GM12892 (cell line): ENCODE results near the gene NR2F2.
"Not testable (repeated sequence)": the region's sequence is repeated elsewhere in the genome, so short reads cannot be mapped to it uniquely, and the experiment has no call there.

Source experiments
- DNase-seq: peaks from one replicate; pipeline ENCODE4 v3.0.0; 2011; ENCODE audit not compliant: insufficient read length
- FAIRE-seq: peaks from 2 replicates; lab custom pipeline; 2011; peaks lifted over from hg19 to GRCh38; lab: Jason Lieb, UNC
- POLR2A ChIP-seq: IDR thresholded peaks from 2 replicates; pipeline ENCODE4 v1.6.1; 2011; ENCODE audit warnings: low read depth, low read length, control low read depth
- POLR2AphosphoS5 ChIP-seq: IDR thresholded peaks from 2 replicates; pipeline ENCODE4 v1.6.1; 2011; ENCODE audit warnings: low read depth, low read length, control low read depth
- TAF1 ChIP-seq: IDR thresholded peaks from 2 replicates; pipeline ENCODE4 v1.6.1; 2011; ENCODE audit warnings: low read depth, mild to moderate bottlenecking, control low read depth, low read length, borderline replicate concordance

The NR2F2 gene

DNA sequence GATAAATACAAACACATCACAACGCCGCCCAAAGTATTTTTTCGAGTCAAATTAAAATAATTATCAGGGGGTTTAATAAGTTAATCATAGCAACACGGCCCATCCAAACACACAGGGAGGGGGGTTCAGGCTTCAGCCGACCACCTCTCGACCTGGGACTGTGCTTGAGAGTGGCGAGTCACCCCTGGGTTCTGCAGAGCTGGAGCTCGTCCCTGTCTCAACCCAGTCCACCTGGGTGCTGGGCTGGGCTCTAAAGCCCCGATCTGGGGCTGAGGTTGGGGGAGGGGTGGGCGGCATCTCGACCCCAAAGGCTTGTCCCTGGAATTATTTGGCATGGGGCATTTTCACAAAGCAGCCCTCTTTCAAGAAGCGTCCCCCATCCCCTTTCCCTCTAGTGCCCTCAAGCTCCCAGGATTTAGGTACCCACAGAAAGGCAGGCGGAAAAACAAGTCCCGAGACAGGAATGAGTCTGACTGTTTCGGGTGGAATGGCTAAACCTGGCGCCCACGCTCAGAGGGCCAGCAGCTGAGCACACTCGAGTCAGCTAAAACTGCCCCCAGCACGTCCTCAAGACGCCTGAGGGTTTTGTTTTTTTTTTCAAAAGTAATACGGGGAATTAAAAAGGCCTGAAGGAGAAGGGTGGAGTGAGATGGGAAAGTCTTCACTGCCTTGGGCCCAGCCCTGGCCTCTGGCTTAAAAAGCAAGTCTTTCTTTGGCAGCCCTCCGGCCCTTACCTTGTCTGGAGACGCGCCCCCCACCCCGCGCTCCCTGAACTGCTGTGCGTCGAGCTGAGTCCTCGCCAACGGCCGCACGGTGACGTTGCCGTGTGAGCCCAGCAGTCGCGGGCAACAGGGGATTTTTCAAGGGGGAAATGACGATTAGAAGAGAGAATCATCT, 32.5 kb downstream of the NR2F2 start:
- FAIRE-seq (no peak), DNase-seq (no peak)
- no peak for TF ChIP-seq POLR2A
- no peak for TF ChIP-seq POLR2AphosphoS5
- TF ChIP-seq TAF1 = no peak

DNA sequence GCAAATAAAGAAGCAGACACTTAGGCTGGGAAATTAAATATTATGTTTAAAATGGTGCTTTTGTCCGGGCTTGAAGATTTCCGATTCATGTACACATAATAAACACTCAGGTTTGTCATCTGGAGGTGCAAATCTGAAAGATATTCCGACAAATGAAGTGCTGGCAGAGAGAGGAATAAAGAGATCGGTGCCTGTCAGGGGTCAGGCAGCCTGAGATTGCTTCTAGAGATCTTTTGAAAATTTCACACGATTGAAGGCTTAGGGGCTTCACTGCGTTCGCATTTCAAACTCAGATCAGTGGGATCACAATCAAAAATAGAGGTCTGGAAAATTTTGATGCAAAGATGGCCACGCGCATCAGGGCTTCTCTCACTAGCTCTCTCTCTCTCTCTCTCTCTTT, 33.2 kb downstream of the NR2F2 start:
- TF ChIP-seq POLR2A (no peak), TAF1 (no peak), POLR2AphosphoS5 (no peak)
- no peak for FAIRE-seq
- no peak for DNase-seq

DNA sequence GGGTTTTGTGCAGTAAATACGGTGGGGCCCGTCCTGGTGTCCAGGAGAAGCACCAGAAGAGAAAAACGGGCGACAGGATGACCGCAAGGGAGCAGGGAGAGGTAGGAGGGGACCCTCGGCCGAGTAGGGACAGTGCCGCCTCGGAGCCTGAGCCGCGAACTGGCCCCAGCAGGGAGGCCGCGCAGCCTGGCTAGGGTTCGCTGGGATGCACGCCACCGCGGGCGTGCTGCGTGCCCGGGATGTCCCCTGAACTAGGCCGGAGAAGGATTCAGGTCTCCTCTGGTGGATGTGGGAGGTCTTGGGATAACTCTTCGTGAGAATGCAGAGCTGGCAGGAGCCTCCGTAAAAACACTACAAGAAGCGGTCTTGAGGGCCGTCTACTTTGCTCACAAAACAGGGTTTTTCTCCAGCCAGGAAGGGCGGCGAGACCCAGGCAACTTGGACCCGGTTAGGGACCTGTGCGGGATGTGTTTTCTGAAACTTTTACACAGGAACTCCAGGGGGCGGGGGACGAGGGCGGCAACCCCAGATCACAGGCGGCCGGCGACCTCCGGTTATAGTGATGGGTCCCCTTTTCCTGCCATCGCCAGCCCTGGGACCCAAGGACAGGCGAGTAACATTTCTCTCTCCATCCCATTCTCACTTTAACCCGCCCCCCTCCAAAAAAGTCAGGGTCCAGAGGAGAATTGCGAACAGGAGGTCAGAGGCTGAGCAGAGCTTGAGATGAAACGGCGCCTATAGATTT, 35.5 kb downstream of the NR2F2 start:
- FAIRE-seq (no peak), DNase-seq (no peak)
- no peak for TF ChIP-seq POLR2AphosphoS5
- TF ChIP-seq POLR2A = no peak
- TF ChIP-seq TAF1 = no peak

DNA sequence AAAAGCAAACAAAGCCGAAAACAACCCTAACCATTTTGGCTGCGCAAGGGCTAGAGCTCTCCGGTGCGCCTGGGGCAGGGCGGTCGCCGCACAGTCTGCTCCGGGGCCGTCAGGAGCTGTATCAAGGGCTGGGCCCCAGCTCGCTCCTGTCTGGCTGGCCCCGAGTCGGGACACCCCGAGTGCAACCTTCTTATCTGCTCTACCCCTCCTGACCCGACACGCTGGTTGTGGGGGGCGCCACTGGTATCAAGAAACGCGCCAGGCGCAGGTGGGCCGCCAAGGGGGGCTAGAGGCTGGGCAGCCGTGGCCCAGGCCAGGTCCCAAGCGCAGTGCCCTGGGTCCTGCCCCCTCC, 36.0 kb downstream of the NR2F2 start:
- no peak for DNase-seq
- TF ChIP-seq POLR2A (no peak), TAF1 (no peak), POLR2AphosphoS5 (no peak)
- FAIRE-seq = no peak

DNA sequence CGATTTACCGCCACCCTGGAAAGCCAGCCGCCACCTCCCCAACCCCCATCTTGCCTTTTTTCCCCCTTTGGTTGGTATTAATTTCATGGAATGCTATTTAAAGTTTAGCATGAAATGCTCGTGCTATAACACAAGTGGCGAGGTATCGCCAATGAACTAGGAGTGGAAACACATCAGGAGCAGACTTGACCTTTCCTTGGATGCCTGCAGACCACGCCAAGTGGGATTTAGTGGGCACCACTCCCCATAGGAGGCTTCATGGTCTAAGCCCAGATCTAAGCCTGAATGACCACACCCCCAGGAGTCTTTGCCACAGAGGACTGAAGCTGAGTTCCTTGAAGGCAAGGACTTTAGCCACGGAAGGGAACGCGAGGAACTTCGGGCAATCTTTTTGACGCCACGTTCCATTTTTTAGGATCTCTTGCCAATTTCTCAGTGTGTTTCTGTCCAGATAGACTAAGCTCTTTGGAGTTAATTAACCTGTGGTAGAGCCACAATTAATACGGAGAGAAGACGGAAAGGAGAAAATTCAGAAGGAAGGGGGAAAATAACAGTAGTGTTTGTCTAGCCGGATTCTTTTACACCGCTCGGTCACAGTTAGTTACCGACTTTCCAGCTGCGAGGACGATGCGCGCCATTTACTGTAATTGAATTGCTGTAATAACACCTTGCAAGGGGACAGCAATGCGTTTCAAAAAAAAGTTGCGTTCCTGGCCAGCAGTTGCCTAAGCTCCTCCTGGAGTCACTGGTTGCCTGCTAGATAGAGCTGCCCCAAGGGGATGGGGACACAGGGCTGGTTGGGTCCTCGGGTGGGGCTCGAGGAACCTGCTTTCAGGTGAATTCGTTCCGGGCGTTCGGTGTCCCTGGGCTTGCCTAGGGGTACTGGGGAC, 37.1 kb downstream of the NR2F2 start:
- TF ChIP-seq TAF1 = no peak
- no peak for TF ChIP-seq POLR2A
- no peak for TF ChIP-seq POLR2AphosphoS5
- DNase-seq (no peak), FAIRE-seq (no peak)

DNA sequence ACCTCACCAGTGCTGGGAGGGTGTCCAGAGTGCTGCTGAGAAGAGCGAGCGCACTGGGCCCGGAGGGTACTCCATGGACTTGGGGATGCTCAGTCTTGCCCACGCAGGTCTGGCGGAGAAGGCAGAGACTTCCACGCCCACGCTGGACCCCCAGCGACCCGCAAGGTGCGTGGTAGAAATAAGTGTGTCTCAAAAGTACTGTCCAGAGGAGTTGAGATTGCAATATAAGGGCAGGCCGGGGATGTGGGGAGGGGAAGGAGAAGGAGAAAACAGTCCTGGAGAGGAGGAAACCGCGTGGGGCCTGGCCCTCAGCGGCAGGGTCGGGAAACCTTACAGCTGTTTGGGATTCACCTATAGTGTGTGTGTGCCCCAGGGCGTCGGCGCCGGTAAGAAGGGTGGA, 38.9 kb downstream of the NR2F2 start:
- DNase-seq = no peak
- TF ChIP-seq POLR2A = no peak
- no peak for TF ChIP-seq POLR2AphosphoS5
- no peak for TF ChIP-seq TAF1
- no peak for FAIRE-seq

DNA sequence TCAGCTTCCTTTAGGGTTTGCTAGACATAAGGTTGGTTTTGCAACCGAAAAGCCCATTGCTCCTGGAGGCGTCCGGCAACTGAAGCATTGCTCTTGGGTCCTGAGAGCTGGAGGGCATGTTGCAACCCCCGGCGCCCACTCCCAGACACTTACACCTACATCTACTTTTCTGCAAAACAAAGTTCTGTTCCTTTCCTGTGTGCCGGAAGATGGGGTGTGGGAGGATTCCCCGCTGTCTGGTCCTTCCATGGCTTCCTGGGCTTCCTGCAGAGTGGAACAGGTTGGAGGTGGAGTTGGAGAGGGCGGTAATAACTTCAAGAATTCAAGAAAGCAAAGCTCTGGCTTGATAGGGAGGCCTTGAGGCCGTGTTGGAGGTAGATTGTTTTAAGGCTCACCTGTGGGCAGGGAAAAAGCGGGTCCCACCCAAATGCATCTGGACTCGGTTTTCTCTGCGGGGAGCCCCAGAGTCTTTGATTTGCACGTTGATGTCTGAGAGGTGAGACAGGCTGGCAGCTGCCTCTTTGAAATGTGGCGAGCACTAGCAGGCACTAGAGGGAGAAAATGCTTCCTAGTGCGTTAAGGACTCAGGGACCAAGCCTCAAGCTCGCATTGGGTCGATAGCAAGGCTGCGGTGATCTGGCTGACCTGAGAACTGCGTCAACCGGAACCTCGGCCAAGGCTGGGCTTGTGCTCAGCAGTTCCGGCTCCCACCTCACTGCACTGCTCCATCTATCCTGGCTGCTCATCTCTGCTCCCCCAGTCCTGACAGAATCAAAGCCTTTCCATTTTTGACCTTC, 39.5 kb downstream of the NR2F2 start:
- FAIRE-seq (no peak), DNase-seq (no peak)
- TF ChIP-seq POLR2AphosphoS5 (no peak), POLR2A (no peak), TAF1 (no peak)

DNA sequence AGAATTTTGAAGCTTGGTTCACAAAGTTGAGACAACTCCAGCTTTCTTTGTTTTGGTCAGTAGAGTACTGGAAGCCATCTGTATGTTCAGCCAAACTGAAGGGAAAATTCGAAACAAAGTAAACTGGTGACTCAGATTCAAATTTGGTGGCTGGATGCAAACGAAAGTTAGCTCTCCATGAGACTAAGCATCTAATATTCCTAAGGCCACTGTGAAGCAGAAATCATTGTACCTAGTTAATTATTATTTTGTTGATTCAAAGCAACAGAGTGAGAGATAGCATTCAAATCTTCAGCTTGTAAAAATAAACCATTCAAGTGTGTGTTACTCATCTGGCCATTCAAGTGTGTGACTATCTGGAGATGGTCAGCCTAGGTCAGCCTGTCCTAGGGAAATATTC, 42.1 kb downstream of the NR2F2 start:
- TF ChIP-seq TAF1 = no peak
- no peak for DNase-seq
- FAIRE-seq = no peak

DNA sequence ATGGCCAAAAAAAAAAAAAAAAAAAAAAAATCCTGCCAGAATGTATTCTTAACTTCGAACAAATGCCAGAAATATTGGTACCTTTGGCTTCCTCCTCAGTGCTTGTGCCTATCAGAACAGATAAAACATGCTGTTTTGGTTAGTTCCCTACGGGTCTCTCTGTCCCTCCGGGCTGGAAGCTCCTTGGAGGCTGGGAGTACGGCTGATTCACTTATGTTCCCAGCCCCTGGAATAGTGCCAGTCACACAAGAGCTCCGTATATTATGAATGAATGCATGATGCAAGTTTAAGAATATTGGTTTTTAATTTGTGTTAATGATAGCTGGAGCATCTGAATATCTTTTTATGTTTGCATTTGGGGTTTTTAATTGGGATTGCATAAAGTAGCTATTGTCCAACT, 44.0 kb downstream of the NR2F2 start:
- DNase-seq = no peak
- FAIRE-seq = no peak
- TF ChIP-seq TAF1 (no peak), POLR2AphosphoS5 (no peak), POLR2A (no peak)

DNA sequence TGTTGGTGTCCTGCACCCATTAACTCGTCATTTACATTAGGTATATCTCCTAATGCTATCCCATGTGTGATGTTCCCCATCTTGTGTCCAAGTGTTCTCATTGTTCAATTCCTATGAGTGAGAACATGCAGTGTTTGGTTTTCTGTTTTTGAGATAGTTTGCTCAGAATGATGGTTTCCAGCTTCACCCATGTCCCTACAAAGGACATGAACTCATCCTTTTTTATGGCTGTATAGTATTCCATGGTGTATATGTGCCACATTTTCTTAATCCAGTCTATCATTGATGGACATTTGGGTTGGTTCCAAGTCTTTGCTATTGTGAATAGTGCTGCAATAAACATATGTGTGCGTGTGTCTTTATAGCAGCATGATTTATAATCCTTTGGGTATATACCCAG, 49.1 kb downstream of the NR2F2 start:
- FAIRE-seq, DNase-seq: not testable (repeated sequence)

DNA sequence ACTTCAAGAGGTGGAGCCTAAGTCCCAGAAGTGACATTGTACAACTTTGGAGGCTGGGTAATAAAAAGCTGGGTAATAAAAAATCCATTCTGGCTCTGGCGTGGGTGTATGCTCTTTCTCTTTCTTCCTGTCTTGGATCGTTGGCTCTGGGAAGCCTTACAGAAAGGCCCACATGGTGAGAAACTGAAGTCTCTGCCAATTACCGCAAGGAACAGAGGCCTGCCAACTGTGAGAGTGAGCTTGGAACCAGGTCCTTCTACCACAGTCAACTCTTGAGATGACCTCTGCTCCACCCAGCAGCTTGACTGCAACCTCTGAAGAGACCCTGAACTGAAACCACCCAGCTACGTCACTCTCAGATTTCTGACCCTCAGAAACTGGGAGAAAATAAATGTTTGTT, 51.0 kb downstream of the NR2F2 start:
- TF ChIP-seq POLR2A = no peak
- TF ChIP-seq POLR2AphosphoS5 = no peak
- TF ChIP-seq TAF1 = no peak
- FAIRE-seq (no peak), DNase-seq (no peak)

DNA sequence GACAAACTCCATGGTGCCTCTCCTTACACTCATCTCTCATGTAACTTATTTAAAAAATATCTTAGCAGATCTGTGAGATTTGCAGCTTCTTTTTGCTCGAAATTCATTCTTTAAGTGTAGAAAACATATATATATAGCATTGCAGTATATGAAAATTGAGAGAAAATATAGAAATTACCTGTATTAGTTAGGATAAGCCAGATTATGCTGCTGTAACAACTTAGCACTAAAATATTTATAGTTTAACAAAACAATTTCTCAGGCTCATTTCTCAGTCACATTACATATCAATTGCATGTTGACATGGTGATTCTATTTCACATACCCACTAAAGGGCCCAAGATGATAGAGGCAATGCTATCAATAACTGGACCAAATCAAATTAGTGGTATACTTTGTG, 54.7 kb downstream of the NR2F2 start:
- TF ChIP-seq POLR2A (no peak), POLR2AphosphoS5 (no peak), TAF1 (no peak)
- DNase-seq (no peak), FAIRE-seq (no peak)
